HepG2 (cell line): ENCODE results near the gene RBM12. TPM values are rescaled to one million over a fixed set of nuclear protein-coding genes. Genes with fewer than 3 reads are reported as not detected.
A peak's percentile ranks its signal among the peaks of the same experiment; 100 is the strongest.

Experiments
- CHD4 ChIP-seq: fragments of 200-600 bp; sonication (generic); IDR thresholded peaks from 2 replicates; pipeline ENCODE4 v1.7.0; 2017; ENCODE audit warnings: mild to moderate bottlenecking, low read length, borderline replicate concordance
- FOXP1 ChIP-seq, 2 experiments: fragments of 450-650 bp in 1 of 2; IDR thresholded peaks; 2 replicates each; pipeline ENCODE4 v1.6.1; 2017 to 2018; ENCODE audit warnings: antibody characterized with exemption in 1 of 2
- POLR2G ChIP-seq: fragments of 200-400 bp; formaldehyde crosslinking; IDR thresholded peaks from 2 replicates; pipeline ENCODE4 v1.6.1; 2018; ENCODE audit warnings: mild to moderate bottlenecking, low read depth, low read length, moderate library complexity
- SRSF9 ChIP-seq: fragments of 200-400 bp; formaldehyde crosslinking; IDR thresholded peaks from 2 replicates; pipeline ENCODE4 v1.6.1; 2018; ENCODE audit warnings: borderline replicate concordance, mild to moderate bottlenecking, low read depth, low read length; ENCODE audit not compliant: insufficient read depth, poor library complexity, severe bottlenecking
- ZNF44 ChIP-seq: sonication (generic); formaldehyde crosslinking; IDR thresholded peaks from 2 replicates; pipeline ENCODE4 v1.5.1; 2020; ENCODE audit warnings: mild to moderate bottlenecking, missing genetic modification reagents
- polyA plus RNA-seq, 8 experiments: library from polyadenylated mRNA; depleted of rRNA in 3 of 8; stranded (reverse) in 7 of 8; unstranded in 1 of 8; fragments of >200 nt; fragmentation: Illumina TruSeq in 4 of 8; extraction: Trizol in 4 of 8; gene quantifications; 2 replicates each; pipeline versions ENCODE4 v1.2.1 to v1.2.3, GENCODE V29; 2011 to 2016; ENCODE audit warnings: low read depth in 4 of 8, missing spikeins in 1 of 8, mixed read lengths in 1 of 8; ENCODE audit not compliant: insufficient read depth in 1 of 8
- total RNA-seq, 5 experiments: library from RNA; depleted of rRNA; stranded (reverse); fragments of >200 nt; fragmentation: Illumina TruSeq; extraction: Trizol; gene quantifications; 2 replicates each; pipeline ENCODE4 v1.2.3, GENCODE V29; 2016; ENCODE audit warnings: low read depth in 1 of 5
- TF ChIP-seq, protein P1 (sequence below): sonication (generic); formaldehyde crosslinking; IDR thresholded peaks from 2 replicates; pipeline ENCODE4 v1.5.1; 2020; ENCODE audit warnings: mild to moderate bottlenecking, missing genetic modification reagents, borderline replicate concordance
- TF ChIP-seq, protein P2 (sequence below): sonication (generic); formaldehyde crosslinking; IDR thresholded peaks from 2 replicates; pipeline ENCODE4 v1.5.0; 2020; ENCODE audit warnings: mild to moderate bottlenecking, missing genetic modification reagents, moderate library complexity
- TF ChIP-seq, protein P3 (sequence below): sonication (generic); formaldehyde crosslinking; conservative IDR thresholded peaks from 2 replicates; pipeline ENCODE4 v1.5.0; 2020; ENCODE audit warnings: missing genetic modification reagents
- TF ChIP-seq, protein P4 (sequence below): sonication (generic); formaldehyde crosslinking; IDR thresholded peaks from 2 replicates; pipeline ENCODE4 v1.8.1; 2023; ENCODE audit warnings: missing genetic modification reagents, mild to moderate bottlenecking, borderline replicate concordance
- TF ChIP-seq, protein P5 (sequence below): sonication (generic); formaldehyde crosslinking; IDR thresholded peaks from 2 replicates; pipeline ENCODE4 v1.4.0; 2020; ENCODE audit warnings: missing genetic modification reagents
- TF ChIP-seq, protein P6 (sequence below): sonication (generic); formaldehyde crosslinking; IDR thresholded peaks from 2 replicates; pipeline ENCODE4 v1.4.0; 2020; ENCODE audit warnings: mild to moderate bottlenecking, missing genetic modification reagents
- TF ChIP-seq, protein P7 (sequence below): sonication (generic); formaldehyde crosslinking; conservative IDR thresholded peaks from 2 replicates; pipeline ENCODE4 v1.4.0; 2020; ENCODE audit warnings: missing genetic modification reagents

RBM12 gene
- total and polyA plus RNA-seq, 2 of the 13 experiments (the other 11 are each of a cell fraction or from before 2014, with no cell fraction given): 97.9 to 104 TPM

DNA sequence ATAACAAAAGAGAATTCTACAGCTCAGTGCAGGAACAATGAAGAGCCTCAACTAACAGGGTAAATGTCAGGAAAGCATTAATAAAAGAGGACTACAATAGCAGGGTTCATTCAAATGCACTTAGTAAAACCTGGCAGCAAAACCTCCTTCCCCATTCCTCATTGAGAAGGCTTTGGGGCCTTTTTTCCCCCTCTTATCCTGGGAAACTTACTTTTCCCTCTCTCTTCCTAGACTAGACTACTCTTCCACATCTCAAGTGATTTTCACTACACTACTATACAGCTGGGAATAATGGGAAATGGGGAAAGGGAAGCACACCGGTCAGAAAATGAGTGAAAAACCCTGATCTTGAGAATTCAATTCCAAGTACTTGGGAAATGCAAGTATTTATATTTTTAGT, 44.6 kb upstream of the RBM12 start (continued):
- TF ChIP-seq, protein P1, sequence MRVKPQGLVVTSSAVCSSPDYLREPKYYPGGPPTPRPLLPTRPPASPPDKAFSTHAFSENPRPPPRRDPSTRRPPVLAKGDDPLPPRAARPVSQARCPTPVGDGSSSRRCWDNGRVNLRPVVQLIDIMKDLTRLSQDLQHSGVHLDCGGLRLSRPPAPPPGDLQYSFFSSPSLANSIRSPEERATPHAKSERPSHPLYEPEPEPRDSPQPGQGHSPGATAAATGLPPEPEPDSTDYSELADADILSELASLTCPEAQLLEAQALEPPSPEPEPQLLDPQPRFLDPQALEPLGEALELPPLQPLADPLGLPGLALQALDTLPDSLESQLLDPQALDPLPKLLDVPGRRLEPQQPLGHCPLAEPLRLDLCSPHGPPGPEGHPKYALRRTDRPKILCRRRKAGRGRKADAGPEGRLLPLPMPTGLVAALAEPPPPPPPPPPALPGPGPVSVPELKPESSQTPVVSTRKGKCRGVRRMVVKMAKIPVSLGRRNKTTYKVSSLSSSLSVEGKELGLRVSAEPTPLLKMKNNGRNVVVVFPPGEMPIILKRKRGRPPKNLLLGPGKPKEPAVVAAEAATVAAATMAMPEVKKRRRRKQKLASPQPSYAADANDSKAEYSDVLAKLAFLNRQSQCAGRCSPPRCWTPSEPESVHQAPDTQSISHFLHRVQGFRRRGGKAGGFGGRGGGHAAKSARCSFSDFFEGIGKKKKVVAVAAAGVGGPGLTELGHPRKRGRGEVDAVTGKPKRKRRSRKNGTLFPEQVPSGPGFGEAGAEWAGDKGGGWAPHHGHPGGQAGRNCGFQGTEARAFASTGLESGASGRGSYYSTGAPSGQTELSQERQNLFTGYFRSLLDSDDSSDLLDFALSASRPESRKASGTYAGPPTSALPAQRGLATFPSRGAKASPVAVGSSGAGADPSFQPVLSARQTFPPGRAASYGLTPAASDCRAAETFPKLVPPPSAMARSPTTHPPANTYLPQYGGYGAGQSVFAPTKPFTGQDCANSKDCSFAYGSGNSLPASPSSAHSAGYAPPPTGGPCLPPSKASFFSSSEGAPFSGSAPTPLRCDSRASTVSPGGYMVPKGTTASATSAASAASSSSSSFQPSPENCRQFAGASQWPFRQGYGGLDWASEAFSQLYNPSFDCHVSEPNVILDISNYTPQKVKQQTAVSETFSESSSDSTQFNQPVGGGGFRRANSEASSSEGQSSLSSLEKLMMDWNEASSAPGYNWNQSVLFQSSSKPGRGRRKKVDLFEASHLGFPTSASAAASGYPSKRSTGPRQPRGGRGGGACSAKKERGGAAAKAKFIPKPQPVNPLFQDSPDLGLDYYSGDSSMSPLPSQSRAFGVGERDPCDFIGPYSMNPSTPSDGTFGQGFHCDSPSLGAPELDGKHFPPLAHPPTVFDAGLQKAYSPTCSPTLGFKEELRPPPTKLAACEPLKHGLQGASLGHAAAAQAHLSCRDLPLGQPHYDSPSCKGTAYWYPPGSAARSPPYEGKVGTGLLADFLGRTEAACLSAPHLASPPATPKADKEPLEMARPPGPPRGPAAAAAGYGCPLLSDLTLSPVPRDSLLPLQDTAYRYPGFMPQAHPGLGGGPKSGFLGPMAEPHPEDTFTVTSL (CRISPR knock-in tag): no peak
- TF ChIP-seq, protein P2, sequence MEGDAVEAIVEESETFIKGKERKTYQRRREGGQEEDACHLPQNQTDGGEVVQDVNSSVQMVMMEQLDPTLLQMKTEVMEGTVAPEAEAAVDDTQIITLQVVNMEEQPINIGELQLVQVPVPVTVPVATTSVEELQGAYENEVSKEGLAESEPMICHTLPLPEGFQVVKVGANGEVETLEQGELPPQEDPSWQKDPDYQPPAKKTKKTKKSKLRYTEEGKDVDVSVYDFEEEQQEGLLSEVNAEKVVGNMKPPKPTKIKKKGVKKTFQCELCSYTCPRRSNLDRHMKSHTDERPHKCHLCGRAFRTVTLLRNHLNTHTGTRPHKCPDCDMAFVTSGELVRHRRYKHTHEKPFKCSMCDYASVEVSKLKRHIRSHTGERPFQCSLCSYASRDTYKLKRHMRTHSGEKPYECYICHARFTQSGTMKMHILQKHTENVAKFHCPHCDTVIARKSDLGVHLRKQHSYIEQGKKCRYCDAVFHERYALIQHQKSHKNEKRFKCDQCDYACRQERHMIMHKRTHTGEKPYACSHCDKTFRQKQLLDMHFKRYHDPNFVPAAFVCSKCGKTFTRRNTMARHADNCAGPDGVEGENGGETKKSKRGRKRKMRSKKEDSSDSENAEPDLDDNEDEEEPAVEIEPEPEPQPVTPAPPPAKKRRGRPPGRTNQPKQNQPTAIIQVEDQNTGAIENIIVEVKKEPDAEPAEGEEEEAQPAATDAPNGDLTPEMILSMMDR (CRISPR knock-in tag): no peak
- TF ChIP-seq ZNF44 (CRISPR knock-in tag) (peak; percentile 33; the same call in 1 of the 2 replicates), FOXP1 (IDR thresholded peaks at IDR 0.05) (no peak), FOXP1 (CRISPR knock-in tag; IDR thresholded peaks at IDR 0.05) (no peak), POLR2G (peak; percentile 64), SRSF9 (no peak), CHD4 (no peak)
- TF ChIP-seq, protein P3, sequence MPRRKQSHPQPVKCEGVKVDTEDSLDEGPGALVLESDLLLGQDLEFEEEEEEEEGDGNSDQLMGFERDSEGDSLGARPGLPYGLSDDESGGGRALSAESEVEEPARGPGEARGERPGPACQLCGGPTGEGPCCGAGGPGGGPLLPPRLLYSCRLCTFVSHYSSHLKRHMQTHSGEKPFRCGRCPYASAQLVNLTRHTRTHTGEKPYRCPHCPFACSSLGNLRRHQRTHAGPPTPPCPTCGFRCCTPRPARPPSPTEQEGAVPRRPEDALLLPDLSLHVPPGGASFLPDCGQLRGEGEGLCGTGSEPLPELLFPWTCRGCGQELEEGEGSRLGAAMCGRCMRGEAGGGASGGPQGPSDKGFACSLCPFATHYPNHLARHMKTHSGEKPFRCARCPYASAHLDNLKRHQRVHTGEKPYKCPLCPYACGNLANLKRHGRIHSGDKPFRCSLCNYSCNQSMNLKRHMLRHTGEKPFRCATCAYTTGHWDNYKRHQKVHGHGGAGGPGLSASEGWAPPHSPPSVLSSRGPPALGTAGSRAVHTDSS (CRISPR knock-in tag): no peak
- TF ChIP-seq, protein P4, sequence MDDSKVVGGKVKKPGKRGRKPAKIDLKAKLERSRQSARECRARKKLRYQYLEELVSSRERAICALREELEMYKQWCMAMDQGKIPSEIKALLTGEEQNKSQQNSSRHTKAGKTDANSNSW (CRISPR knock-in tag): 0 out of 2 replicates have a peak, but pooled peaks have one; percentile 29
- TF ChIP-seq, protein P5, sequence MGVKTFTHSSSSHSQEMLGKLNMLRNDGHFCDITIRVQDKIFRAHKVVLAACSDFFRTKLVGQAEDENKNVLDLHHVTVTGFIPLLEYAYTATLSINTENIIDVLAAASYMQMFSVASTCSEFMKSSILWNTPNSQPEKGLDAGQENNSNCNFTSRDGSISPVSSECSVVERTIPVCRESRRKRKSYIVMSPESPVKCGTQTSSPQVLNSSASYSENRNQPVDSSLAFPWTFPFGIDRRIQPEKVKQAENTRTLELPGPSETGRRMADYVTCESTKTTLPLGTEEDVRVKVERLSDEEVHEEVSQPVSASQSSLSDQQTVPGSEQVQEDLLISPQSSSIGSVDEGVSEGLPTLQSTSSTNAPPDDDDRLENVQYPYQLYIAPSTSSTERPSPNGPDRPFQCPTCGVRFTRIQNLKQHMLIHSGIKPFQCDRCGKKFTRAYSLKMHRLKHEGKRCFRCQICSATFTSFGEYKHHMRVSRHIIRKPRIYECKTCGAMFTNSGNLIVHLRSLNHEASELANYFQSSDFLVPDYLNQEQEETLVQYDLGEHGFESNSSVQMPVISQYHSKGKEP (CRISPR knock-in tag): no peak
- TF ChIP-seq, protein P6, sequence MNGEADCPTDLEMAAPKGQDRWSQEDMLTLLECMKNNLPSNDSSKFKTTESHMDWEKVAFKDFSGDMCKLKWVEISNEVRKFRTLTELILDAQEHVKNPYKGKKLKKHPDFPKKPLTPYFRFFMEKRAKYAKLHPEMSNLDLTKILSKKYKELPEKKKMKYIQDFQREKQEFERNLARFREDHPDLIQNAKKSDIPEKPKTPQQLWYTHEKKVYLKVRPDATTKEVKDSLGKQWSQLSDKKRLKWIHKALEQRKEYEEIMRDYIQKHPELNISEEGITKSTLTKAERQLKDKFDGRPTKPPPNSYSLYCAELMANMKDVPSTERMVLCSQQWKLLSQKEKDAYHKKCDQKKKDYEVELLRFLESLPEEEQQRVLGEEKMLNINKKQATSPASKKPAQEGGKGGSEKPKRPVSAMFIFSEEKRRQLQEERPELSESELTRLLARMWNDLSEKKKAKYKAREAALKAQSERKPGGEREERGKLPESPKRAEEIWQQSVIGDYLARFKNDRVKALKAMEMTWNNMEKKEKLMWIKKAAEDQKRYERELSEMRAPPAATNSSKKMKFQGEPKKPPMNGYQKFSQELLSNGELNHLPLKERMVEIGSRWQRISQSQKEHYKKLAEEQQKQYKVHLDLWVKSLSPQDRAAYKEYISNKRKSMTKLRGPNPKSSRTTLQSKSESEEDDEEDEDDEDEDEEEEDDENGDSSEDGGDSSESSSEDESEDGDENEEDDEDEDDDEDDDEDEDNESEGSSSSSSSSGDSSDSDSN (CRISPR knock-in tag): no peak
- TF ChIP-seq, protein P7, sequence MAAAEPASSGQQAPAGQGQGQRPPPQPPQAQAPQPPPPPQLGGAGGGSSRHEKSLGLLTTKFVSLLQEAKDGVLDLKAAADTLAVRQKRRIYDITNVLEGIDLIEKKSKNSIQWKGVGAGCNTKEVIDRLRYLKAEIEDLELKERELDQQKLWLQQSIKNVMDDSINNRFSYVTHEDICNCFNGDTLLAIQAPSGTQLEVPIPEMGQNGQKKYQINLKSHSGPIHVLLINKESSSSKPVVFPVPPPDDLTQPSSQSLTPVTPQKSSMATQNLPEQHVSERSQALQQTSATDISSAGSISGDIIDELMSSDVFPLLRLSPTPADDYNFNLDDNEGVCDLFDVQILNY (CRISPR knock-in tag): no peak
